Gastroesophageal sphincter (tissue), 4 donors: ENCODE results near the gene DYSF. TPM values are rescaled to one million over a fixed set of nuclear protein-coding genes. Genes with fewer than 3 reads are reported as not detected.
"Not testable (repeated sequence)": the region's sequence is repeated elsewhere in the genome, so short reads cannot be mapped to it uniquely, and the experiment has no call there.

Experiments
- ATAC-seq: fragments of 150-250 bp; one replicate; pipeline ENCODE4 v1.9.1; 2016; ENCODE audit warnings: mild to moderate bottlenecking, moderate library complexity
- H3K27ac ChIP-seq, 4 donors: fragments of 200-600 bp; sonication (generic) in 3 of 4; 1 replicate in 3 of 4; 2 replicates in 1 of 4; pipeline ENCODE4 v1.5.1; 2016 to 2019
- H3K27me3 ChIP-seq: fragments of 200-600 bp; sonication (generic); one replicate; pipeline ENCODE4 v1.5.1; 2019
- H3K36me3 ChIP-seq, 2 donors: fragments of 200-600 bp; sonication (generic); one replicate each; pipeline ENCODE4 v1.5.1; 2019; ENCODE audit warnings: control low read depth in 1 of 2
- H3K4me1 ChIP-seq, 3 donors: fragments of 200-600 bp; sonication (generic); 1 replicate in 2 of 3; 2 replicates in 1 of 3; pipeline ENCODE4 v1.5.1; 2016 to 2019; ENCODE audit warnings: control low read depth in 2 of 3
- H3K4me3 ChIP-seq, 2 donors: fragments of 200-600 bp; sonication (generic); one replicate each; pipeline ENCODE4 v1.5.1; 2019; ENCODE audit warnings: mild to moderate bottlenecking in 1 of 2, moderate library complexity in 1 of 2
- H3K9me3 ChIP-seq, 3 donors: fragments of 200-600 bp; sonication (generic); one replicate each; pipeline ENCODE4 v1.5.1; 2017 to 2019; ENCODE audit warnings: control low read depth in 2 of 3
- EP300 ChIP-seq: sonication (generic); formaldehyde crosslinking; IDR thresholded peaks from one replicate; pipeline ENCODE4 v1.6.1; 2017; ENCODE audit warnings: antibody characterized with exemption, mild to moderate bottlenecking
- POLR2A ChIP-seq, 2 donors: fragments of 450-650 bp; IDR thresholded peaks; one replicate each; pipeline ENCODE4 v1.6.1; 2017; ENCODE audit warnings: antibody characterized with exemption in 2 of 2, mild to moderate bottlenecking in 2 of 2, moderate library complexity in 1 of 2
- POLR2AphosphoS5 ChIP-seq: sonication (generic); formaldehyde crosslinking; IDR thresholded peaks from one replicate; pipeline ENCODE4 v1.6.1; 2017; ENCODE audit warnings: antibody characterized with exemption
- WGBS, 2 donors: methylation state at CpG; one replicate each; pipeline ENCODE4 v1.1.5; 2018; ENCODE audit warnings: low coverage in 1 of 2; 5-methylcytosine and 5-hydroxymethylcytosine counted together
- total RNA-seq, 4 donors: library from RNA; depleted of rRNA; stranded (reverse); fragments of >200 nt; gene quantifications; one replicate each; pipeline ENCODE4 v1.1.0, GENCODE V29; 2016
- TF ChIP-seq, protein P1 (sequence below), 4 experiments: fragments of 200-600 bp in 2 of 4; fragments of 450-650 bp in 2 of 4; sonication (generic) in 1 of 4; IDR thresholded peaks; one replicate each; pipeline ENCODE4 v1.5.1; 2017 to 2019; ENCODE audit warnings: antibody characterized with exemption in 4 of 4, mild to moderate bottlenecking in 2 of 4, moderate library complexity in 2 of 4

The DYSF gene
- total RNA-seq, 4 donors from 2014 or later: 11.0 to 50.1 (median 17.4) TPM

GRCh38 chr2:71428472-71429383 lies 24.6 kb upstream of the DYSF start:
- H3K9me3 ChIP-seq: no peaks in the 10 kb centered on the region
- no peak for ATAC-seq
- peaks cover 0 to under 1% (median 0%) of the 10 kb centered on the region in 3 donors for H3K4me1 ChIP-seq
- WGBS, 2 donors: 95 to 100% methylated on average over 3 of the region's 3 CpGs
- H3K36me3 ChIP-seq: peaks cover 13 to 98% of the 10 kb centered on the region in 2 donors
- no peak for TF ChIP-seq POLR2AphosphoS5
- TF ChIP-seq, protein P1, sequence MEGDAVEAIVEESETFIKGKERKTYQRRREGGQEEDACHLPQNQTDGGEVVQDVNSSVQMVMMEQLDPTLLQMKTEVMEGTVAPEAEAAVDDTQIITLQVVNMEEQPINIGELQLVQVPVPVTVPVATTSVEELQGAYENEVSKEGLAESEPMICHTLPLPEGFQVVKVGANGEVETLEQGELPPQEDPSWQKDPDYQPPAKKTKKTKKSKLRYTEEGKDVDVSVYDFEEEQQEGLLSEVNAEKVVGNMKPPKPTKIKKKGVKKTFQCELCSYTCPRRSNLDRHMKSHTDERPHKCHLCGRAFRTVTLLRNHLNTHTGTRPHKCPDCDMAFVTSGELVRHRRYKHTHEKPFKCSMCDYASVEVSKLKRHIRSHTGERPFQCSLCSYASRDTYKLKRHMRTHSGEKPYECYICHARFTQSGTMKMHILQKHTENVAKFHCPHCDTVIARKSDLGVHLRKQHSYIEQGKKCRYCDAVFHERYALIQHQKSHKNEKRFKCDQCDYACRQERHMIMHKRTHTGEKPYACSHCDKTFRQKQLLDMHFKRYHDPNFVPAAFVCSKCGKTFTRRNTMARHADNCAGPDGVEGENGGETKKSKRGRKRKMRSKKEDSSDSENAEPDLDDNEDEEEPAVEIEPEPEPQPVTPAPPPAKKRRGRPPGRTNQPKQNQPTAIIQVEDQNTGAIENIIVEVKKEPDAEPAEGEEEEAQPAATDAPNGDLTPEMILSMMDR (IDR thresholded peaks at IDR 0.05): no peak
- no peak for TF ChIP-seq EP300
- no peak for TF ChIP-seq POLR2A (IDR thresholded peaks at IDR 0.05)
- H3K27ac ChIP-seq: no peak overlapping the region
- H3K4me3 ChIP-seq: no peak overlapping the region
- H3K27me3 ChIP-seq: no peaks in the 10 kb centered on the region

DNA sequence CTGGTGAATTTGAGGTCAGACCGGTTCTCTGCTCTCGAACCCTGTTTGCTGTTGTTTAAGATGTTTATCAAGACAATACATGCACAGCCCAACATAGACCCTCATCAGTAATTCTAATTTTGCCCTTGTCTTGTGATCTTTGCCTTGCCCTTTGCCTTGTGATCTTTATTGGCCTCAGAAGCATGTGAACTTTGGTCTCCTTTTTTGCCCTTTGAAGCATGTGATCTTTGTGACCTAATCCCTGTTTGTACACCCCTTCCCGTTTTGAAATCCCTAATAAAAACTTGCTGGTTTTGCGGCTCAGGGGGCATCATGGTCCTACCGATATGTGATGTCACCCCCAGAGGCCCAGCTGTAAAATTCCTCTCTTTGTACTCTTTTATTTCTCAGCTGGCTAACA lies 8.2 kb upstream of the DYSF start:
- H3K4me3 ChIP-seq, H3K27ac ChIP-seq, ATAC-seq, H3K9me3 ChIP-seq, H3K4me1 ChIP-seq, H3K27me3 ChIP-seq: not testable (repeated sequence)
- H3K36me3 ChIP-seq: peaks cover 0 to 13% of the 10 kb centered on the region in 2 donors
- 88 to 90% methylated on average over 4 to 5 of the region's 5 CpGs for WGBS, 2 donors

DNA sequence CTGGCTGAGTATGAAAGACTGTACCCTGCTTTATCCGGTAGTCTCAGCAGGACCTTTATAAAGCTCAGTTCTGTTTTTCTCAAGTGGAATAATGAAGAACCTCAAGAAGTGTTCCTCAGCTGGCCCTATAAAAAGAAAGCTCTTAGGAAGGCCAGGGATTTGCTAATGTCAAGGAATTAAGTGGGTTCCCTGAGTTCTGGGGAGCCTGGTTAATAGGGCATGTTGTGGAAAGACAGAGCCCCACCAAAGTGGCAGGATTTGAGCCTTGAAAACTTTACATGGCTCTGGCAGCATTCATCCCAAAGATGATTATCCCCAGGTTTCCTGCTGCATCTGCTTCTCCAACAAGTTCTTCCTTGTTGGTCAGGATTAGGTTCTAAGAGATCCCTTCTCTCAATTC lies 6.9 kb upstream of the DYSF start:
- H3K36me3 ChIP-seq: peaks cover 0 to 10% of the 10 kb centered on the region in 2 donors
- no peak for ATAC-seq
- H3K27me3 ChIP-seq: no peaks in the 10 kb centered on the region
- H3K4me3 ChIP-seq: no peak overlapping the region
- TF ChIP-seq, protein P1 (IDR thresholded peaks at IDR 0.05): no peak
- TF ChIP-seq EP300 (no peak), POLR2AphosphoS5 (no peak), POLR2A (IDR thresholded peaks at IDR 0.05) (no peak)
- peaks cover 0 to 14% (median 0%) of the 10 kb centered on the region in 3 donors for H3K4me1 ChIP-seq
- WGBS, 2 donors: 83% methylated on average over 1 of the region's 1 CpG; no CpG with 5 or more reads in 1 of the 2 donors
- H3K9me3 ChIP-seq: no peaks in the 10 kb centered on the region
- H3K27ac ChIP-seq: no peak overlapping the region

GRCh38 chr2:71449343-71449742 lies 4.0 kb upstream of the DYSF start:
- WGBS, 2 donors: 78 to 86% methylated on average over 1 to 3 of the region's 3 CpGs
- no peak for ATAC-seq
- Histone ChIP-seq H3K4me1 (peaks cover 0 to 43% (median 16%) of the 10 kb centered on the region in 3 donors), H3K9me3 (no peaks in the 10 kb centered on the region), H3K27ac (no peak overlapping the region), H3K27me3 (no peaks in the 10 kb centered on the region), H3K4me3 (no peak overlapping the region), H3K36me3 (peaks cover 0 to under 1% of the 10 kb centered on the region in 2 donors)
- TF ChIP-seq, protein P1 (IDR thresholded peaks at IDR 0.05): no peak

DNA sequence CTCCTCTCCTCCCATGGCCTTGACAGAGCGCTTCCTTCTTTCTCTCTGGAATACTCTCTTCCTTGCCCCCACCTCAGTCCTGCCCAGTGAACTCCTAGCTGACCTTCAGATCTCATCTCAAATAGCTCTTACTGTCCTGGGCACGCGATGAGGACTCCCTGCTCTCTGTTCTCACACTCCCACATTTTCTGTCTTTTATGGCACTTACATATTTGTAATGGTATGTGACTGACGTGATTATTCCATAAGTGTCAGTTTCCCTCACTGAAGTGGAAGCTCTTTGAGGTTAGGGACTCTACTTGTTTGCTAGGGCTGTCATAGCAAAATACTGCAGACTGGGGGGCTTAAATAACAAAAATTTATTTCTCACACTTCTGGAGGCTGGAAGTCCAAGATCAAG lies 1.7 kb upstream of the DYSF start:
- no peak for TF ChIP-seq POLR2A (IDR thresholded peaks at IDR 0.05)
- no peak for TF ChIP-seq EP300
- no peak for TF ChIP-seq POLR2AphosphoS5
- TF ChIP-seq, protein P1 (IDR thresholded peaks at IDR 0.05): no peak
- no peak for ATAC-seq
- Histone ChIP-seq H3K4me3 (no peak overlapping the region), H3K36me3 (no peaks in the 10 kb centered on the region), H3K27me3 (no peaks in the 10 kb centered on the region), H3K9me3 (no peaks in the 10 kb centered on the region), H3K4me1 (peaks cover 5 to 66% (median 37%) of the 10 kb centered on the region in 3 donors), H3K27ac (peak overlapping the region in 3 of 4 donors; percentile 42 to 87 (median 85))
- WGBS, 2 donors: 83 to 90% methylated on average over 2 to 4 of the region's 4 CpGs
